C4-2B (cell line): ENCODE measurements around the gene SLC38A1.

ENCODE experiments used
- ZFX ChIP-seq: fragments of 450-650 bp; IDR thresholded peaks from 2 replicates; pipeline ENCODE4 v1.6.1; 2017
- TF ChIP-seq, protein P1 (sequence below): fragments of 450-650 bp; conservative IDR thresholded peaks from 2 replicates; pipeline ENCODE4 v1.5.1; 2017; ENCODE audit warnings: mild to moderate bottlenecking

DNA sequence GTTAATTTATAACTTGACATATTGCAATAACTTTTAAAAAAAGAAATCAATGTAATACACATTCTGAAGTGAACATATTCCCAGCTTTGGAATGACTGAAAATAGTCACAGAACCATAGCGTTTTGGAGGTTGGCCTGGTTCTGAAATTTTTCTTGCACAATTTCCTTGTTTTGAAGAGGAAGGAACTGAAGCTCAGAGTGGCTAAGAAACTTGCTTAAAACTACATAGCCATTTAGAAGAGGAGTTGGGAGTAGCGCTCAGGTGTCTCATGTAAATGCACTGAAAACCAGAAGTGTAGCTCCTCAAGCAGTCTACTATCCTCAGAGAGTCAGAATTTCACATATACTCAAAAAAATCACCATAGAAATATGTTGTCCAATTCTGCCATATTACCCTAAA is 41.2 kb downstream of the SLC38A1 start:
- no peak for TF ChIP-seq ZFX
- TF ChIP-seq, protein P1, sequence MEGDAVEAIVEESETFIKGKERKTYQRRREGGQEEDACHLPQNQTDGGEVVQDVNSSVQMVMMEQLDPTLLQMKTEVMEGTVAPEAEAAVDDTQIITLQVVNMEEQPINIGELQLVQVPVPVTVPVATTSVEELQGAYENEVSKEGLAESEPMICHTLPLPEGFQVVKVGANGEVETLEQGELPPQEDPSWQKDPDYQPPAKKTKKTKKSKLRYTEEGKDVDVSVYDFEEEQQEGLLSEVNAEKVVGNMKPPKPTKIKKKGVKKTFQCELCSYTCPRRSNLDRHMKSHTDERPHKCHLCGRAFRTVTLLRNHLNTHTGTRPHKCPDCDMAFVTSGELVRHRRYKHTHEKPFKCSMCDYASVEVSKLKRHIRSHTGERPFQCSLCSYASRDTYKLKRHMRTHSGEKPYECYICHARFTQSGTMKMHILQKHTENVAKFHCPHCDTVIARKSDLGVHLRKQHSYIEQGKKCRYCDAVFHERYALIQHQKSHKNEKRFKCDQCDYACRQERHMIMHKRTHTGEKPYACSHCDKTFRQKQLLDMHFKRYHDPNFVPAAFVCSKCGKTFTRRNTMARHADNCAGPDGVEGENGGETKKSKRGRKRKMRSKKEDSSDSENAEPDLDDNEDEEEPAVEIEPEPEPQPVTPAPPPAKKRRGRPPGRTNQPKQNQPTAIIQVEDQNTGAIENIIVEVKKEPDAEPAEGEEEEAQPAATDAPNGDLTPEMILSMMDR: no peak
